ENCODE results near the gene LGI4.

- TF ChIP-seq CTCF (IDR thresholded peaks at IDR 0.05 in 2 of 3, conservative IDR thresholded peaks at IDR 0.05 in 1 of 3; ENCODE audit: borderline replicate concordance in 1 of 3, insufficient read depth in 1 of 3, low read depth in 2 of 3, low read length in 2 of 3): no peak
- no peak for TF ChIP-seq EZH2phosphoT487 (IDR thresholded peaks at IDR 0.05; ENCODE audit: borderline replicate concordance)
- no peak for TF ChIP-seq SP1 (IDR thresholded peaks at IDR 0.05; ENCODE audit: low read depth)
- no peak for TF ChIP-seq ZBTB33 (IDR thresholded peaks at IDR 0.05; ENCODE audit: extremely low read depth, insufficient replicate concordance, low read length)
- no peak for TF ChIP-seq MAX (IDR thresholded peaks at IDR 0.05)
- TF ChIP-seq POLR2AphosphoS5 (IDR thresholded peaks at IDR 0.05; ENCODE audit: low read depth, low read length): no peak
- TF ChIP-seq EZH2 (IDR thresholded peaks at IDR 0.05): no peak
- no peak for TF ChIP-seq REST (IDR thresholded peaks at IDR 0.05; ENCODE audit: low read depth)
- TF ChIP-seq POLR2A (IDR thresholded peaks at IDR 0.05; ENCODE audit: borderline replicate concordance, extremely low read depth, insufficient read depth, insufficient read length): no peak
These were observed 2.3 kb upstream of the LGI4 start for GRCh38 chr19:35136977-35137702.
